A549 (cell line): Measurements from ENCODE around the gene FGF2. TPM values are rescaled to one million over a fixed set of nuclear protein-coding genes. Genes with fewer than 3 reads are reported as not detected.

Experiments used
- ATAC-seq, 2 experiments: fragments of 200-7000 bp in 1 of 2; fragments of >200 bp in 1 of 2; cut with Nextera tagmentation in 1 of 2; cut with Tn5 transposase in 1 of 2; 3 replicates each; pipeline versions ENCODE4 v1.8.0 to v1.9.1; 2018 to 2020; ENCODE audit warnings: mild to moderate bottlenecking in 1 of 2, moderate library complexity in 1 of 2
- CTCF ChIA-PET: fragments of 300-600 bp; sonication (Branson Sonifier 250); formaldehyde crosslinking; extraction: SDS; loops from one replicate; lab custom pipeline; 2021; ENCODE audit warnings: antibody characterized with exemption, inconsistent platforms; lab: Yijun Ruan, JAX
- POLR2A ChIA-PET: fragments of 350-600 bp; formaldehyde crosslinking; extraction: SDS; loops from one replicate; lab custom pipeline; 2021; ENCODE audit warnings: antibody characterized with exemption, inconsistent platforms; lab: Yijun Ruan, JAX
- DNase-seq, 2 experiments: peaks; one replicate each; pipeline versions ENCODE4 v3.0.0 to v3.0.0-alpha.2; 2011 to 2016; ENCODE audit warnings: low read depth in 1 of 2, low spot score in 1 of 2
- FAIRE-seq: peaks from 2 replicates; lab custom pipeline; 2011; peaks lifted over from hg19 to GRCh38; lab: Jason Lieb, UNC
- H3K27ac ChIP-seq, 2 experiments: fragments of >200 bp; sonication (Bioruptor Twin); formaldehyde crosslinking; 3 replicates each; pipeline ENCODE4 v1.5.1; 2016 to 2017
- H3K4me1 ChIP-seq: fragments of >200 bp; sonication (Bioruptor Twin); formaldehyde crosslinking; 3 replicates; pipeline ENCODE4 v1.6.1; 2016
- H3K4me2 ChIP-seq: fragments of >200 bp; sonication (Bioruptor Twin); formaldehyde crosslinking; 3 replicates; pipeline ENCODE4 v1.6.1; 2016
- H3K4me3 ChIP-seq: fragments of >200 bp; sonication (Bioruptor Twin); formaldehyde crosslinking; 3 replicates; pipeline ENCODE4 v1.5.1; 2016
- H3K9me3 ChIP-seq: fragments of >200 bp; sonication (Bioruptor Twin); formaldehyde crosslinking; 3 replicates; pipeline ENCODE4 v1.6.1; 2016
- ATOH8 ChIP-seq: fragments of 250-450 bp; sonication (Bioruptor Pico); IDR thresholded peaks from 2 replicates; pipeline ENCODE4 v1.5.0; 2020; ENCODE audit warnings: low read depth, mild to moderate bottlenecking, moderate library complexity
- CBX8 ChIP-seq: fragments of 200-600 bp; sonication (generic); IDR thresholded peaks from 2 replicates; pipeline ENCODE4 v1.6.1; 2016
- CEBPB ChIP-seq, 2 experiments: fragments of >200 bp in 1 of 2; sonication (Bioruptor Twin) in 1 of 2; formaldehyde crosslinking in 1 of 2; IDR thresholded peaks; 2 replicates each; pipeline ENCODE4 v1.6.1; 2012 to 2016
- EHMT2 ChIP-seq: fragments of 200-600 bp; sonication (generic); IDR thresholded peaks from 2 replicates; pipeline ENCODE4 v1.6.1; 2016; ENCODE audit warnings: antibody characterized with exemption, low read depth, mild to moderate bottlenecking, moderate library complexity
- EP300 ChIP-seq, 2 experiments: fragments of >200 bp; sonication (Bioruptor Twin); formaldehyde crosslinking; IDR thresholded peaks; 2 replicates in 1 of 2; 3 replicates in 1 of 2; pipeline ENCODE4 v1.6.1; 2016 to 2017
- FOSL2 ChIP-seq, 2 experiments: fragments of 450-650 bp in 1 of 2; fragments of >200 bp in 1 of 2; sonication (Bioruptor Twin) in 1 of 2; formaldehyde crosslinking; IDR thresholded peaks; 2 replicates each; pipeline versions ENCODE4 v1.5.0 to v1.6.1; 2016 to 2020; ENCODE audit warnings: mild to moderate bottlenecking in 1 of 2, moderate library complexity in 1 of 2
- FOXS1 ChIP-seq: fragments of 250-450 bp; sonication (Bioruptor Pico); IDR thresholded peaks from 2 replicates; pipeline ENCODE4 v1.5.0; 2020; ENCODE audit warnings: mild to moderate bottlenecking, moderate library complexity
- GATA3 ChIP-seq: IDR thresholded peaks from 2 replicates; pipeline ENCODE4 v1.6.1; 2012; ENCODE audit warnings: borderline replicate concordance
- HES2 ChIP-seq: fragments of >200 bp; sonication (Bioruptor Twin); formaldehyde crosslinking; IDR thresholded peaks from 2 replicates; pipeline ENCODE4 v1.6.1; 2016
- HEYL ChIP-seq: fragments of 250-450 bp; sonication (Bioruptor Pico); IDR thresholded peaks from 2 replicates; pipeline ENCODE4 v1.8.0; 2021; ENCODE audit warnings: mild to moderate bottlenecking, moderate library complexity
- HOXA7 ChIP-seq: fragments of 250-450 bp; sonication (Bioruptor Pico); IDR thresholded peaks from 2 replicates; pipeline ENCODE4 v1.5.0; 2020; ENCODE audit warnings: mild to moderate bottlenecking, moderate library complexity
- HOXB13 ChIP-seq: fragments of 250-450 bp; sonication (Bioruptor Pico); IDR thresholded peaks from 2 replicates; pipeline ENCODE4 v1.5.0; 2020; ENCODE audit warnings: low read depth, mild to moderate bottlenecking, moderate library complexity
- JUNB ChIP-seq: fragments of >200 bp; sonication (Bioruptor Twin); formaldehyde crosslinking; IDR thresholded peaks from 2 replicates; pipeline ENCODE4 v1.6.1; 2016
- KDM1A ChIP-seq: fragments of 200-600 bp; sonication (generic); IDR thresholded peaks from 2 replicates; pipeline ENCODE4 v1.6.1; 2016; ENCODE audit warnings: low read depth, mild to moderate bottlenecking
- KDM5A ChIP-seq: fragments of 200-600 bp; sonication (generic); IDR thresholded peaks from 2 replicates; pipeline ENCODE4 v1.6.1; 2016; ENCODE audit warnings: antibody characterized with exemption, mild to moderate bottlenecking
- MAFK ChIP-seq: fragments of 450-650 bp; IDR thresholded peaks from 2 replicates; pipeline ENCODE4 v1.6.1; 2014; ENCODE audit not compliant: partially characterized antibody
- MYC ChIP-seq: IDR thresholded peaks from 2 replicates; pipeline ENCODE4 v1.6.1; 2012; ENCODE audit warnings: mild to moderate bottlenecking, inconsistent platforms, low read length, improper control_type of control experiment, borderline replicate concordance
- NFE2L2 ChIP-seq: fragments of 150-350 bp; conservative IDR thresholded peaks from 2 replicates; pipeline ENCODE4 v1.6.1; 2014; ENCODE audit warnings: low read length
- NPAS2 ChIP-seq: fragments of 250-450 bp; sonication (Bioruptor Pico); IDR thresholded peaks from 2 replicates; pipeline ENCODE4 v1.8.0; 2022; ENCODE audit warnings: mild to moderate bottlenecking, moderate library complexity, borderline replicate concordance
- POLR2AphosphoS2 ChIP-seq: conservative IDR thresholded peaks from 2 replicates; pipeline ENCODE4 v1.6.1; 2012; ENCODE audit warnings: low read length, improper control_type of control experiment, inconsistent platforms
- RAD21 ChIP-seq, 2 experiments: fragments of >200 bp in 1 of 2; sonication (Bioruptor Twin) in 1 of 2; formaldehyde crosslinking in 1 of 2; IDR thresholded peaks in 1 of 2; conservative IDR thresholded peaks in 1 of 2; 2 replicates in 1 of 2; 3 replicates in 1 of 2; pipeline ENCODE4 v1.6.1; 2012 to 2018; ENCODE audit warnings: inconsistent platforms in 1 of 2
- RARB ChIP-seq: fragments of 250-450 bp; sonication (Bioruptor Pico); IDR thresholded peaks from 2 replicates; pipeline ENCODE4 v1.8.0; 2021; ENCODE audit warnings: mild to moderate bottlenecking, moderate library complexity
- RNF2 ChIP-seq: fragments of 200-600 bp; sonication (generic); IDR thresholded peaks from 2 replicates; pipeline ENCODE4 v1.6.1; 2016; ENCODE audit warnings: low read depth, mild to moderate bottlenecking, antibody characterized with exemption, moderate library complexity, borderline replicate concordance
- SREBF2 ChIP-seq: fragments of 450-650 bp; IDR thresholded peaks from 2 replicates; pipeline ENCODE4 v1.6.1; 2014; ENCODE audit warnings: mild to moderate bottlenecking, moderate library complexity
- ZC3H11A ChIP-seq: fragments of 450-650 bp; IDR thresholded peaks from 2 replicates; pipeline ENCODE4 v1.6.1; 2014; ENCODE audit warnings: antibody characterized with exemption, mild to moderate bottlenecking
- ZFP36 ChIP-seq: fragments of 450-650 bp; IDR thresholded peaks from 2 replicates; pipeline ENCODE4 v1.6.1; 2014; ENCODE audit warnings: borderline replicate concordance; ENCODE audit not compliant: partially characterized antibody
- ZNF302 ChIP-seq: fragments of 250-450 bp; sonication (Bioruptor Pico); IDR thresholded peaks from 2 replicates; pipeline ENCODE4 v1.9.0; 2021; ENCODE audit warnings: inconsistent platforms, mild to moderate bottlenecking, moderate library complexity
- ZSCAN20 ChIP-seq: fragments of 250-450 bp; sonication (Bioruptor Pico); IDR thresholded peaks from 2 replicates; pipeline ENCODE4 v1.8.0; 2022; ENCODE audit warnings: mild to moderate bottlenecking, moderate library complexity
- WGBS: methylation state at CpG from one replicate; pipeline ENCODE4 v1.1.6; 2017; ENCODE audit errors: missing lambda C conversion rate; 5-methylcytosine and 5-hydroxymethylcytosine counted together
- polyA plus RNA-seq, 4 experiments: library from polyadenylated mRNA; depleted of rRNA in 3 of 4; stranded (reverse); fragments of >200 nt; fragmentation: RNase III in 1 of 4; extraction: RNeasy Plus Mini Kit Qiagen cat#74134 plus additional on column Dnase treatment in 1 of 4; gene quantifications; 2 replicates in 3 of 4; 3 replicates in 1 of 4; pipeline ENCODE4 v1.2.3, GENCODE V29; 2011 to 2017
- TF ChIP-seq, protein P1 (sequence below): fragments of 150-350 bp; IDR thresholded peaks from 2 replicates; pipeline ENCODE4 v1.6.1; 2014; ENCODE audit warnings: low read depth, mild to moderate bottlenecking, low read length
- TF ChIP-seq, protein P2 (sequence below): fragments of >200 bp; sonication (Bioruptor Twin); formaldehyde crosslinking; IDR thresholded peaks from 3 replicates; pipeline ENCODE4 v1.6.1; 2016
- TF ChIP-seq, protein P3 (sequence below): fragments of >200 bp; sonication (Bioruptor Twin); formaldehyde crosslinking; IDR thresholded peaks from 3 replicates; pipeline ENCODE4 v1.5.1; 2016

Gene FGF2
- polyA plus RNA-seq, 2 of the 4 experiments (the other 2 are of a cell fraction) = 35.1 to 45.2 TPM

- H3K9me3 ChIP-seq = peaks cover 5% of the 10 kb centered on the region; the same call in 1 of the 3 replicates
- peak overlapping the region; percentile 97 for H3K4me2 ChIP-seq
- ChIA-PET POLR2A (interaction anchor here (0.7 kb wide), 1 partner anchor 46 kb away, joined by 3 read pairs; no protein-coding TSS in a partner anchor), CTCF (interaction anchor here (1.2 to 1.6 kb wide), 3 partner anchors 41 to 115 kb away, joined by 3 to 6 read pairs (median 4); no protein-coding TSS in a partner anchor)
- DNase-seq = peak in 1 of 2 experiments; percentile 16
- H3K27ac ChIP-seq = peak overlapping the region; percentile 94 to 96
- 0 out of 3 replicates have a peak overlapping the region, but pooled peaks have one; percentile 34 for H3K4me3 ChIP-seq
- 0% methylated on average over 1 of the region's 1 CpG for WGBS
- FAIRE-seq = no peak
- H3K4me1 ChIP-seq = peaks cover 42% of the 10 kb centered on the region
- no peak for TF ChIP-seq POLR2AphosphoS2
- peak; percentile 79 to 88 for ATAC-seq
Measured at GRCh38 chr4:122873146-122873545, 46.5 kb downstream of the FGF2 start.

DNA sequence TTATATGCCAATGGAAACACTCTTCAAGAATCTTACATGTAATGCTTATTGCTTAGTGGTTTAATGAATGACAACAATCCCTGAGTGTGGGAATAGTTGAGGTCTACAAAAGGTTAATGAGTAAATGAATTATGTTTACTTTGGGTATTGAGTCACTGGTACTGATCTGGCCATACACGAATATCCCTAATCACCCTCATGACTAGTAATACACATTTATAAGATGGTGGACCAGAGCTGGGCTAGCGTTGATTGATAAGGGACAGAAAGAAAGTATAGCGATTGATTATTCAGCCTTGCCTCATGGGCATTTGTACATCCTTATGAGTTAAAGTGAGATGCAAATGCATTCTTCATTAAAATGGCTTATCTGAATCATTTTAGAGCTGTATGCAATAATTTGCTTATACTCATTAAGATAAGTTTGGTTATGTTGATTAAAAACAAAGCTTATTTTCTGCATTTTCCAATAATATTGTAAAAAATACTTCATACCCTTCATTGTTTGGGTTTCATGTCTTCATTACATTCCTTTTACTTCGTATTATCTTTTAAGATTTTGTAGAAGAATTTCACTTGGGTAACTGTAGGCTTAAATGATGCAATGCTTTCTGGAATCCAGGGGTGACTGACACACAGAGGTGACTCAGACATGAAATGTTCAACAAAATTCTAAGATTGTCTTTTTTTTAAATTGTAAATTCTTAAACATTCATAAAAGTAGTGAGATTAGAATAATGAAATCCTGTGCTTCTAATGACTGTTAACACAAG is 47.4 kb downstream of the FGF2 start:
- ATAC-seq = peak; percentile 90 to 94
- POLR2A ChIA-PET = no interaction called here
- H3K27ac ChIP-seq = peak overlapping the region; percentile 94 to 96
- TF ChIP-seq RARB (CRISPR knock-in tag) (no peak), HOXB13 (CRISPR knock-in tag) (no peak), CEBPB (IDR thresholded peaks at IDR 0.05) (peak; percentile 97 to 99), NPAS2 (CRISPR knock-in tag) (no peak), HES2 (peak; percentile 75; the same call in 1 of the 2 replicates), RNF2 (no peak), KDM5A (no peak), ZC3H11A (no peak), ZSCAN20 (CRISPR knock-in tag) (peak; percentile 38; the same call in 1 of the 2 replicates), RAD21 (conservative IDR thresholded peaks at IDR 0.05 in 1 of 2, IDR thresholded peaks at IDR 0.05 in 1 of 2) (0 out of 5 replicates have a peak, but pooled peaks of 1 of the 2 experiments have one; percentile 17), HEYL (CRISPR knock-in tag) (no peak), ZFP36 (no peak), JUNB (peak; percentile 70), EHMT2 (no peak), NFE2L2 (no peak), HOXA7 (CRISPR knock-in tag) (no peak), MYC (no peak), EP300 (IDR thresholded peaks at IDR 0.05) (no peak; a peak in 2 of 5 replicates), FOXS1 (CRISPR knock-in tag) (no peak), SREBF2 (no peak), FOSL2 (IDR thresholded peaks at IDR 0.05) (peak; percentile 84), FOSL2 (CRISPR knock-in tag; IDR thresholded peaks at IDR 0.05) (peak; percentile 88), CBX8 (no peak), MAFK (no peak), ZNF302 (CRISPR knock-in tag) (no peak), ATOH8 (CRISPR knock-in tag) (no peak), GATA3 (peak; percentile 58; the same call in 1 of the 2 replicates), KDM1A (no peak)
- TF ChIP-seq, protein P1, sequence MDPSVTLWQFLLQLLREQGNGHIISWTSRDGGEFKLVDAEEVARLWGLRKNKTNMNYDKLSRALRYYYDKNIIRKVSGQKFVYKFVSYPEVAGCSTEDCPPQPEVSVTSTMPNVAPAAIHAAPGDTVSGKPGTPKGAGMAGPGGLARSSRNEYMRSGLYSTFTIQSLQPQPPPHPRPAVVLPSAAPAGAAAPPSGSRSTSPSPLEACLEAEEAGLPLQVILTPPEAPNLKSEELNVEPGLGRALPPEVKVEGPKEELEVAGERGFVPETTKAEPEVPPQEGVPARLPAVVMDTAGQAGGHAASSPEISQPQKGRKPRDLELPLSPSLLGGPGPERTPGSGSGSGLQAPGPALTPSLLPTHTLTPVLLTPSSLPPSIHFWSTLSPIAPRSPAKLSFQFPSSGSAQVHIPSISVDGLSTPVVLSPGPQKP = no peak
- TF ChIP-seq, protein P2, sequence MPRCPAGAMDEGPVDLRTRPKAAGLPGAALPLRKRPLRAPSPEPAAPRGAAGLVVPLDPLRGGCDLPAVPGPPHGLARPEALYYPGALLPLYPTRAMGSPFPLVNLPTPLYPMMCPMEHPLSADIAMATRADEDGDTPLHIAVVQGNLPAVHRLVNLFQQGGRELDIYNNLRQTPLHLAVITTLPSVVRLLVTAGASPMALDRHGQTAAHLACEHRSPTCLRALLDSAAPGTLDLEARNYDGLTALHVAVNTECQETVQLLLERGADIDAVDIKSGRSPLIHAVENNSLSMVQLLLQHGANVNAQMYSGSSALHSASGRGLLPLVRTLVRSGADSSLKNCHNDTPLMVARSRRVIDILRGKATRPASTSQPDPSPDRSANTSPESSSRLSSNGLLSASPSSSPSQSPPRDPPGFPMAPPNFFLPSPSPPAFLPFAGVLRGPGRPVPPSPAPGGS = no peak
- TF ChIP-seq, protein P3, sequence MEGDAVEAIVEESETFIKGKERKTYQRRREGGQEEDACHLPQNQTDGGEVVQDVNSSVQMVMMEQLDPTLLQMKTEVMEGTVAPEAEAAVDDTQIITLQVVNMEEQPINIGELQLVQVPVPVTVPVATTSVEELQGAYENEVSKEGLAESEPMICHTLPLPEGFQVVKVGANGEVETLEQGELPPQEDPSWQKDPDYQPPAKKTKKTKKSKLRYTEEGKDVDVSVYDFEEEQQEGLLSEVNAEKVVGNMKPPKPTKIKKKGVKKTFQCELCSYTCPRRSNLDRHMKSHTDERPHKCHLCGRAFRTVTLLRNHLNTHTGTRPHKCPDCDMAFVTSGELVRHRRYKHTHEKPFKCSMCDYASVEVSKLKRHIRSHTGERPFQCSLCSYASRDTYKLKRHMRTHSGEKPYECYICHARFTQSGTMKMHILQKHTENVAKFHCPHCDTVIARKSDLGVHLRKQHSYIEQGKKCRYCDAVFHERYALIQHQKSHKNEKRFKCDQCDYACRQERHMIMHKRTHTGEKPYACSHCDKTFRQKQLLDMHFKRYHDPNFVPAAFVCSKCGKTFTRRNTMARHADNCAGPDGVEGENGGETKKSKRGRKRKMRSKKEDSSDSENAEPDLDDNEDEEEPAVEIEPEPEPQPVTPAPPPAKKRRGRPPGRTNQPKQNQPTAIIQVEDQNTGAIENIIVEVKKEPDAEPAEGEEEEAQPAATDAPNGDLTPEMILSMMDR = no peak

More for the DNA sequence above, 47.4 kb downstream of the FGF2 start:
- H3K4me2 ChIP-seq = peak overlapping the region; percentile 97
- peak; percentile 85 for FAIRE-seq
- 1% methylated on average over 4 of the region's 4 CpGs for WGBS
- DNase-seq = peak; percentile 51 to 76
- peaks cover 42% of the 10 kb centered on the region for H3K4me1 ChIP-seq
- peak overlapping the region; percentile 34; the same call in 2 of the 3 replicates for H3K4me3 ChIP-seq
- peaks cover 2% of the 10 kb centered on the region; the same call in 2 of the 3 replicates for H3K9me3 ChIP-seq
- CTCF ChIA-PET = interaction anchor here (0.6 to 1.6 kb wide), 3 partner anchors 110 to 871 kb away, joined by 3 to 6 read pairs (median 3); no protein-coding TSS in a partner anchor
